GM19328 (cell line): ENCODE data around the gene RAPGEF6.
"Not testable (repeated sequence)": the region's sequence is repeated elsewhere in the genome, so short reads cannot be mapped to it uniquely, and the experiment has no call there.

Experiments
- ATAC-seq: cut with Tn5 transposase; IDR thresholded peaks from one replicate; pipeline ENCODE4 v1.9.1; 2021; ENCODE audit warnings: mild to moderate bottlenecking, moderate library complexity; ENCODE audit not compliant: unreplicated experiment

The RAPGEF6 gene, protein sequence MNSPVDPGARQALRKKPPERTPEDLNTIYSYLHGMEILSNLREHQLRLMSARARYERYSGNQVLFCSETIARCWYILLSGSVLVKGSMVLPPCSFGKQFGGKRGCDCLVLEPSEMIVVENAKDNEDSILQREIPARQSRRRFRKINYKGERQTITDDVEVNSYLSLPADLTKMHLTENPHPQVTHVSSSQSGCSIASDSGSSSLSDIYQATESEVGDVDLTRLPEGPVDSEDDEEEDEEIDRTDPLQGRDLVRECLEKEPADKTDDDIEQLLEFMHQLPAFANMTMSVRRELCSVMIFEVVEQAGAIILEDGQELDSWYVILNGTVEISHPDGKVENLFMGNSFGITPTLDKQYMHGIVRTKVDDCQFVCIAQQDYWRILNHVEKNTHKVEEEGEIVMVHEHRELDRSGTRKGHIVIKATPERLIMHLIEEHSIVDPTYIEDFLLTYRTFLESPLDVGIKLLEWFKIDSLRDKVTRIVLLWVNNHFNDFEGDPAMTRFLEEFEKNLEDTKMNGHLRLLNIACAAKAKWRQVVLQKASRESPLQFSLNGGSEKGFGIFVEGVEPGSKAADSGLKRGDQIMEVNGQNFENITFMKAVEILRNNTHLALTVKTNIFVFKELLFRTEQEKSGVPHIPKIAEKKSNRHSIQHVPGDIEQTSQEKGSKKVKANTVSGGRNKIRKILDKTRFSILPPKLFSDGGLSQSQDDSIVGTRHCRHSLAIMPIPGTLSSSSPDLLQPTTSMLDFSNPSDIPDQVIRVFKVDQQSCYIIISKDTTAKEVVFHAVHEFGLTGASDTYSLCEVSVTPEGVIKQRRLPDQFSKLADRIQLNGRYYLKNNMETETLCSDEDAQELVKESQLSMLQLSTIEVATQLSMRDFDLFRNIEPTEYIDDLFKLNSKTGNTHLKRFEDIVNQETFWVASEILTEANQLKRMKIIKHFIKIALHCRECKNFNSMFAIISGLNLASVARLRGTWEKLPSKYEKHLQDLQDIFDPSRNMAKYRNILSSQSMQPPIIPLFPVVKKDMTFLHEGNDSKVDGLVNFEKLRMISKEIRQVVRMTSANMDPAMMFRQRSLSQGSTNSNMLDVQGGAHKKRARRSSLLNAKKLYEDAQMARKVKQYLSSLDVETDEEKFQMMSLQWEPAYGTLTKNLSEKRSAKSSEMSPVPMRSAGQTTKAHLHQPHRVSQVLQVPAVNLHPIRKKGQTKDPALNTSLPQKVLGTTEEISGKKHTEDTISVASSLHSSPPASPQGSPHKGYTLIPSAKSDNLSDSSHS (N-terminal part only)

GRCh38 chr5:131634996-131635683 lies at the start of gene RAPGEF6:
Gene RAPGEF6, minus strand, starts transcription at chr5:131635229. Its CDS starts 199 bp downstream, at chr5:131635030.
- peak; percentile 87 for ATAC-seq

GRCh38 chr5:131684595-131684994 lies 49.6 kb upstream of the RAPGEF6 start:
- ATAC-seq = no peak

DNA sequence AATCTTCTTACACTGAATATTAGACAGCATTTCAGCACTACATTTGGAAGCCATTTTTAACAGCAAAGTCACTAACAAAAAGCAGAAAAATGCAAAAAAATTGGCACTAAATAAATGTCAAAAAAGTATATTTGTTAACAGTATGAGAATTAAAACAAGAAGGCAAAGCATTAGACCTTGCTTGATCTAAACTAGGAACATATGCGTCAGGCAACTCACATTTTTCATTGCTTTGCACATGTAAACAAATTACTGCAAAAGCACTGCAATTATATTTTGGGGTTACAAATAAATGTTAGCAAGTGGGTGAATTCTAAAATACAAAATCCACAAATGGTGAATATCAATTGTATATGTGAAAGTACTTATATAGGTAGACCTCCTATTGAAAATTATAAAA lies 49.0 kb upstream of the RAPGEF6 start:
- ATAC-seq = no peak

GRCh38 chr5:131682826-131683225 lies 47.8 kb upstream of the RAPGEF6 start:
- ATAC-seq = no peak

DNA sequence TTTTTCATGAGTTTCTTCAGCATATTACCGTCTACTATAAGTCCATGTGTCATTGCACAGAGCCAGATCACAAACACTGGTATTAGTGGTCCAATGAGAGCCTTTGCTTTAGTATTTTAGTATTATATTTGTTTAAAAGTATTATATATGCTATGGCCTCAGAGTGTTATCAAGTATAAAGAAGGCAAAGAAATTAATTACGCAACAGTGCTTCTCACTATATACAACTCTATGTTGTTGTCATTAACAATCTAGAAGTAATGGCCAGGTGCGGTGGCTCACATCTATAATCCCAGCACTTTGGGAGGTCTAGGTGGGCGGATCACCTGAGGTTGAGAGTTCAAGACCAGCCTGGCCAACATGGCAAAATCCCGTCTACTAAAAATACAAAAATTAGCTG lies 47.1 kb upstream of the RAPGEF6 start:
- no peak for ATAC-seq

DNA sequence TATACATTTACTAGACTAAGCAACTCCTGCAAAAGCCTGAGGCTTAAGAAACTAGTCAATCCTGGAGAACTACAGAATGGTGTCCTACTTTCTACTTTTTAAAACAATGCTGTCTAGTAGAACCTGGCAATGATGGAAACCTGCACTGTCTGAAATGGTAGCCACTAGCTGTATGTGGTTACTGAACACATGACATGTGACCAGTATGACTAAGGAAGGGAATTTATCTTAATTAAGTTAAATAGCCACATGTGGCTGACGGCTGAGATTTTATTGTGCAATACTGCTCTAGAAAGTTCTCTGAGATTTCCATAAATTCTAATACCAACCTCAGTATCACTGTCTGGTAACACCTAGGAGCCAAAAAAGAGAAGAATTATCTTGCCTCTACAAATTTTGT lies 44.9 kb upstream of the RAPGEF6 start:
- no peak for ATAC-seq

DNA sequence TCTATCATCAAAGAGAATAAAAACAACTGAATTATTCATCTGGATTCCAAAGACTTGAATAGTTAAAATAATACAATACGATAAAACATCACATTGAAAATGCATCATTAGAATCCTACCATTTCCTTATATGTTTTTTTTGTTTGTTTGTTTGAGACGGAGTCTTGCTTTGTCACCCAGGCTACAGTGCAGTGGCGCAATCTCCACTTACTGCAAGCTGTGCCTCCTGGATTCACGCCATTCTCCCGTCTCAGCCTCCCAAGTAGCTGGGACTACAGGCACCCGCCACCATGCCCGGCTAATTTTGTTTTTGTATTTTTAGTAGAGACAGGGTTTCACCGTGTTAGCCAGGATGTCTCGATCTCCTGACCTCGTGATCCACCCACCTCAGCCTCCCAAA lies 43.2 kb upstream of the RAPGEF6 start:
- ATAC-seq = not testable (repeated sequence)

DNA sequence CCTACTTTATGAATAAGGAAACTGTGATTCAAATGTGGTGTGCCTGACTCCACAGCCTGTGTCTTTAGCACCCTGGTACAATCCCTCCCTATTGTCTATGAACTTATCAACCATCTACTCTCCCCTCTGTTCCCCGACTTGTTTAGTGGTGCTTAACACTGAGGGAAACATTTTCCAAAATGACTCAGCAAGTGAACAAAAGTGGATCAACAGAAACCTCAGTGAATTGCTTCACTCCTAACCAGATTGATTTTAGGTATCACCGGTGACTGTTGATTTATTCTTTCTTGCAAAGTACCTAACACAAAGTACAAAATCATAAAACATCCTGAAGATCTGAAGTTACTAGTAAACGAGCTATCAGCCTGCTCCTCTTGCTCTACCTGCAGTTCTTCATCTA lies 42.1 kb upstream of the RAPGEF6 start:
- ATAC-seq = no peak

GRCh38 chr5:131672776-131673175 lies 37.7 kb upstream of the RAPGEF6 start:
- peak; percentile 22 for ATAC-seq

DNA sequence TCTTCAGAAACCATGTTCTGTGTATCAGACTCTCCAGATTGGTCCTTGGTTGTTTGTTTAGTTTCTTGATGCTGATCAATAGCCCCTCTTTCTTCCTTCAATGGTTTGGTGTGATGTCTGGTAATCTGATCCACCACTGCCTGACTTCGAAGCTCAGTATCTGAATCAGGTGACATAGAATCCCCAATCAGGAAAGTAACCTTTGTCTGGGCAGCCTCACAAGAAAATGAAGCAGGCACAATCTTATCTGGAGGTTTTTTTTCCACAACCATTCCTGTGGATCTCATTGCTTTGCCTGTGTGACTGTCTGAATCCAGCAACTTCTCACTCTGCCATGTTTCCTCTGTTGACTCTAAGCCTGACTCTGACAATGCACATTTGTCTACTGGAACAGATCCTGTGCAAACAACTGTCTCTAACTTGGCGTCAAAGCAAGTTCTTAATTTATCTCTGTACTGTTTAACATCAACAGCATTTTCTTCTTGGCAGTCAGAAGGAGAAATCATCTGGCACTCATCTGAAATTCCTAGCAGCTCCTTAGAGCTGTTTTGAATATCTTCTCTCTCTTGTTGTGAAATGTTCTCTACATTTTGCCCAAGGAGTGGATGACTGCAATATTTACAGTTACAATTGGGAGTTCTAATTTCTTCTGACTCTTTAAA lies 37.1 kb upstream of the RAPGEF6 start:
- no peak for ATAC-seq

DNA sequence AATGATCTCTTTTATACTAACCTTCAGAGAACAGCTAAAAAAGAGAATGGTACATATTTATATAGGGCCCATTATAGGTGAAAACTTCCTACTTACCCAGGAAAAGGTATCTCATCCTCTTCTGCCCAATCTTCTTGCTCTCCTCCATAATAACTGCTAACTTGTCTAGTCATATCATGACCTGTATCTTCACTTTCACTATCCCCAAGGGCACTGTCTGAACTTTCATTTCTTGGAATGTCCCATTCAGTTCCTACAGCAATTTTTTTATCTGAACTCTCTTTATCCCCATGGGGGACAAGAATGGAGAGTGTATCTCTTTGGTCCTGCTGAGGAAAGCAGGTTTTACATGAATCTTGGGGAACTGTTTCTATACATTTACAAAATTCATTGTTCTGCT lies 36.4 kb upstream of the RAPGEF6 start:
- no peak for ATAC-seq

DNA sequence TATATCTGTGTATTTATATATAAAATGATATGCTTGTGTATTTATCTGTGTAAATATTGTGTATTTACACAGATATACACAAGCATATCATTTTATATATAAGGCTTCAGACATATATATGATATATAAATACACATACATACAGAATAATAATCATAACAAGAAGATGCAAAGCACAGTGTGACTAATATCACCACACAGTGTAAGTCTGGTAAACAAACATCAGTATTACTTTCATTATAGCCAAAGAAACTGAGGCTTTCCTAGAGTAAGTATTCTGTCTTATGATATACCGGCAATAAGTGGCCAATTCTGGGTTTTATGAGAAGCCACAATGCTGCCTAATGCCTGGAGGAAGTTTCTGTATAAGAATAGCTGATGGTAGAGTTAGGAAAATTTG lies 29.9 kb upstream of the RAPGEF6 start:
- ATAC-seq = no peak

DNA sequence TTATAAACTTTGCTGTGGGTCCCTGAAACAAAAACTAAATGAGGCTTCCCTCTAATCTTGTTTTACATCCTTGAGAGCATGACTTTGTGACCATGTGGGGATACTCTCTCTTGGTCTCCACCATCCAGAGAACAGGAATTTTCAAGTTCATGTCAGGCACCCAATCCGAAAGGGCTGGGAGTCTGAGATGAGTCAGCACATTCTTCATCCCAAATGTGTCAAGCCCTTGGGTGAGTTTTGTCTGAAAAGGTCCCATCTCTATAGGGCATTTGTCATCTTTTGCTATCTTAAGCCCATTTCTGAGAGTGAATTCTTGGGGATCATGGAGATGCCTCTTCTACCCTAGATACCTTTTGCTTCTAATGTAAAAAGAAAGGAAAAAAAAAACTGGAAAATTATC lies 26.9 kb upstream of the RAPGEF6 start:
- no peak for ATAC-seq

DNA sequence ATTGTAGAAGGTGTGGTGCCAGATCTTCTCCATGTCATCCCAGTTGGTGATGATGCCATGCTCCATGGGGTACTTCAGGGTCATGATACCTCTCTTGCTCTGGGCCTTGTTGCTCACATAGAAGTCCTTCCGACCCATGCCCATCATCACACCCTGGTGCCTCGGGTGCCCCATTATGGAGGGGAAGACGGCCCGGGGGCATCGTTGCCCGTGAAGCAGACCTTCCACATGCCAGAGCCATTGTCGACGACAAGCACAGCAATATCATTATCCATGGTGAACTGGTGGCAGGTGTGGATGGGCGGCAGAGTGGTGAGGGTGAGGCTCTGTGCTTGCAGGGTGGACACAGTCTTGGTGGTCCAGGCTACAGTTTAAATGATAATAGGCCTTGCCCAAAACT lies 24.8 kb upstream of the RAPGEF6 start:
- no peak for ATAC-seq

GRCh38 chr5:131659290-131659689 lies 24.3 kb upstream of the RAPGEF6 start:
- ATAC-seq = no peak

DNA sequence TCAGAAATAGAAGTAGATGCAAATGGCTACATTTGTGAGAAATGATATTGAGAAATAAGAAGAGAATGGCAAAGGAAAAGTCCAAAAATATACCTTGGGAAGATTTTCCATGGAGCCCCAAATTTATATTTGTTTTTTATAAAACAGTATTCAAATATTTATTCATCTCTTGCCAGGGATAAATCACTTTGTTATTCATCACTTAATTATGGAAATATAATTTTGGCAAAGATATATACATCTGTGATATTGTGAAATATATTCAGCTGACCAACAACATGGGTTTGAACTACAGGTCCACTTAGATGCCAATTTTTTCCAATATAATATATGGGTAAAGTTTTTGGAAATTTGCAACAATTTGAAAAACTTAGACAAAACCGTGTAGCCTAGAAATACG lies 19.7 kb upstream of the RAPGEF6 start:
- ATAC-seq = no peak

DNA sequence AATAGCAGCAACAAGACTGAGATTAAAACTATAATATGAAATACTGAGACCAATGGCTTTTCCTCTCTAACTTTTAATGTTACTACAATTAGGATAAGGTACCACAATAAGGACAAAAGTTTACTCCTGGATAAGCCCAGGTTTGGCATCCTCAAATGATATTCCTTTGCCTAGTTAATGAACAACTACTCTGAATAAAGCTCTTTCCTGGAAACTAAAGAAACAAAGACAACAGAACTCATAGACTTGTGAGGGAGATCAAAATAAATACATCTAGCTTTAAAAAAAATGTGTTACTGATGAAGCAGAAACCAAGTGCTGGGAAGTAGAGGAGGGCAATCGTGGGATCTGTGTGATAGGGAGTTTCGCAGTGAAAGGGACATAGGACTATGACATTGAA lies 19.3 kb upstream of the RAPGEF6 start:
- ATAC-seq = no peak

- no peak for ATAC-seq
Measured at GRCh38 chr5:131649161-131649560, 14.1 kb upstream of the RAPGEF6 start.

GRCh38 chr5:131647048-131647769 lies 12.2 kb upstream of the RAPGEF6 start:
- no peak for ATAC-seq
